Measurements from ENCODE around the gene FAT4.

DNA sequence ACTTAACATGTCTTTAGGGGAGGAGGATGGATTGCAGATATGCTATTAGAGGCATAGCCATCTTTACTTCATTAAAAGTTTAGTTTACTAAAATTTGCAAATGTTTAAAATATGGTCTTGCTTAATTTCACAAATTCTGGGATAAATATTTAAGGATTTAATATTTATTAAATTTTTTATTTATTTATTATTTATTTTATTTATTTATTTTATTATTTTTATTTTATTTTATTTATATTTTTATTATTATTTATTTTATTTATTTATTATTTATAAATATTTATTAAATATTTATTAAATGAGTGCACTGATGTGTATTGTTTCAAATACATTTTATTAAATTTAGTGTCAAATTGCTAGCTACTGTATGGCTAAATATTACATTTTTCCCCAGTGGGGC, 46.0 kb downstream of the FAT4 start:
- TF ChIP-seq, protein P1, sequence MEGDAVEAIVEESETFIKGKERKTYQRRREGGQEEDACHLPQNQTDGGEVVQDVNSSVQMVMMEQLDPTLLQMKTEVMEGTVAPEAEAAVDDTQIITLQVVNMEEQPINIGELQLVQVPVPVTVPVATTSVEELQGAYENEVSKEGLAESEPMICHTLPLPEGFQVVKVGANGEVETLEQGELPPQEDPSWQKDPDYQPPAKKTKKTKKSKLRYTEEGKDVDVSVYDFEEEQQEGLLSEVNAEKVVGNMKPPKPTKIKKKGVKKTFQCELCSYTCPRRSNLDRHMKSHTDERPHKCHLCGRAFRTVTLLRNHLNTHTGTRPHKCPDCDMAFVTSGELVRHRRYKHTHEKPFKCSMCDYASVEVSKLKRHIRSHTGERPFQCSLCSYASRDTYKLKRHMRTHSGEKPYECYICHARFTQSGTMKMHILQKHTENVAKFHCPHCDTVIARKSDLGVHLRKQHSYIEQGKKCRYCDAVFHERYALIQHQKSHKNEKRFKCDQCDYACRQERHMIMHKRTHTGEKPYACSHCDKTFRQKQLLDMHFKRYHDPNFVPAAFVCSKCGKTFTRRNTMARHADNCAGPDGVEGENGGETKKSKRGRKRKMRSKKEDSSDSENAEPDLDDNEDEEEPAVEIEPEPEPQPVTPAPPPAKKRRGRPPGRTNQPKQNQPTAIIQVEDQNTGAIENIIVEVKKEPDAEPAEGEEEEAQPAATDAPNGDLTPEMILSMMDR (conservative IDR thresholded peaks at IDR 0.05; ENCODE audit: low read depth, low read length), result no peak
- TF ChIP-seq POLR2A (IDR thresholded peaks at IDR 0.05; ENCODE audit: low read depth, low read length) (no peak), RFX5 (IDR thresholded peaks at IDR 0.05; ENCODE audit: low read depth, low read length) (no peak), FOS (IDR thresholded peaks at IDR 0.05; ENCODE audit: low read depth, low read length) (no peak), MAZ (IDR thresholded peaks at IDR 0.05; ENCODE audit: borderline replicate concordance, low read depth, low read length) (no peak), RAD21 (IDR thresholded peaks at IDR 0.05; ENCODE audit: low read length) (no peak), CHD1 (IDR thresholded peaks at IDR 0.05; ENCODE audit: low read depth, low read length) (no peak), SMC3 (IDR thresholded peaks at IDR 0.05; ENCODE audit: low read depth, low read length) (no peak), MXI1 (IDR thresholded peaks at IDR 0.05; ENCODE audit: borderline replicate concordance, low read depth, low read length) (no peak)
- TF ChIP-seq, protein P2, sequence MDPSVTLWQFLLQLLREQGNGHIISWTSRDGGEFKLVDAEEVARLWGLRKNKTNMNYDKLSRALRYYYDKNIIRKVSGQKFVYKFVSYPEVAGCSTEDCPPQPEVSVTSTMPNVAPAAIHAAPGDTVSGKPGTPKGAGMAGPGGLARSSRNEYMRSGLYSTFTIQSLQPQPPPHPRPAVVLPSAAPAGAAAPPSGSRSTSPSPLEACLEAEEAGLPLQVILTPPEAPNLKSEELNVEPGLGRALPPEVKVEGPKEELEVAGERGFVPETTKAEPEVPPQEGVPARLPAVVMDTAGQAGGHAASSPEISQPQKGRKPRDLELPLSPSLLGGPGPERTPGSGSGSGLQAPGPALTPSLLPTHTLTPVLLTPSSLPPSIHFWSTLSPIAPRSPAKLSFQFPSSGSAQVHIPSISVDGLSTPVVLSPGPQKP (IDR thresholded peaks at IDR 0.05; ENCODE audit: borderline replicate concordance, low read depth, low read length), result no peak
